Type B pancreatic cell (in vitro differentiated cells): Measurements from ENCODE around the gene BAG1. TPM values are rescaled to one million over a fixed set of nuclear protein-coding genes. Genes with fewer than 3 reads are reported as not detected.

Experiments
- DNase-seq: peaks from one replicate; pipeline ENCODE4 v3.0.0; 2021; ENCODE audit warnings: mixed read lengths; ENCODE audit not compliant: unreplicated experiment; ENCODE audit errors: extremely low spot score
- H3K27ac Mint-ChIP-seq: 2 replicates; pipeline ENCODE4 v1.8.0; 2021; ENCODE audit warnings: mild to moderate bottlenecking, mixed read lengths
- H3K27me3 Mint-ChIP-seq: 2 replicates; pipeline ENCODE4 v1.8.0; 2021; ENCODE audit warnings: mixed read lengths
- H3K36me3 Mint-ChIP-seq: 2 replicates; pipeline ENCODE4 v1.8.0; 2021; ENCODE audit warnings: mixed read lengths
- H3K4me1 Mint-ChIP-seq: one replicate; pipeline ENCODE4 v1.8.0; 2021; ENCODE audit warnings: mixed read lengths; ENCODE audit not compliant: unreplicated experiment
- H3K4me3 Mint-ChIP-seq: 2 replicates; pipeline ENCODE4 v1.8.0; 2021; ENCODE audit warnings: mild to moderate bottlenecking, mixed read lengths
- H3K9me3 Mint-ChIP-seq: 2 replicates; pipeline ENCODE4 v1.8.0; 2021; ENCODE audit warnings: mixed read lengths
- CTCF ChIP-seq: fragments of 200-600 bp; sonication (generic); conservative IDR thresholded peaks from 2 replicates; pipeline ENCODE4 v1.5.0; 2021; ENCODE audit warnings: antibody characterized with exemption, mild to moderate bottlenecking
- long read RNA-seq: library from polyadenylated mRNA; unstranded; transcript quantifications from one replicate; pipeline ENCODE4 v2.0.0, GENCODE V29; 2020
- total RNA-seq: library from RNA; stranded (reverse); gene quantifications from 2 replicates; pipeline ENCODE4 v1.2.1, GENCODE V29; 2021; ENCODE audit warnings: low replicate concordance

BAG1 gene
- 92.6 and 113 TPM in 2 replicates for total RNA-seq
- long read RNA-seq, transcript BAG1-210 (7 exons, 3,786 nt), result major isoform, 8 of 12 reads
- long read RNA-seq, partial matches to known transcripts, result 0 of 12 reads
- long read RNA-seq, other reads (novel, unspliced or antisense), result 3 of 12 reads

DNA sequence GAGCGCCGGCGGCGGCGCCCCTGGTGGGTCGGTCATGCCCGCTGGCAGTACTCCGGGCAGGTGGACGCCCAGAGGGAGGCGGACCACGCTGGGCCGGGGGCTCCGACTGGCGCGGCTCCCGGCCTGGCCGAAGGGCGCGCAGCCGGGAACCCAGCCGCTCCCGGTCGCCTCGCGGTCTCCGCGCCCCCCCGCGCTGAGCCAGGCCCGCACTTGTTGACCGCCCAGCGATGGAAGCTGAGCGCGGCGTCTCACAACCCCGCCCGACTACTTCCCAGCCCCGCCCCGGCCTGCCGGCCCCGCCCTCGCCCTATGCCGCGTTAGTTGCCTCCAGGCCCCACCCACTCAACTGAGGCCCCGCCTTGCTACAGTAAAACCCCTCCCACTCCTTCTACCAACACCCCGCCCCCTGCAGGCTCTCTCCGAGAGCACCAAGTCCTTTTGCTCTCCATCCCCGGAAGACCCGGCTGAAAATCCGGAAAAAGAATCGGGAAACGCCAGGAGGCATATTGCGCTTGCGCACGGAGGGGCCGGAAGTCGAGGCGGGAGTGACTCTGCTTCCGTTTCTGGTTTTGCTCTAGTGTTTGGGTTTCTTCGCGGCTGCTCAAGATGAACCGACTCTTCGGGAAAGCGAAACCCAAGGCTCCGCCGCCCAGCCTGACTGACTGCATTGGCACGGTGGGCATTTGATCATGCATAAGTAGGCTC, at the start of gene BAG1, which contains the start of gene CHMP5:
Gene BAG1, minus strand, starts transcription at position 236 of the 705 bp plus-strand sequence.
Gene CHMP5, plus strand, starts transcription at position 577 of the 705 bp plus-strand sequence. Its CDS starts 30 bp downstream, at position 607.
- no peaks in the 10 kb centered on the region for H3K9me3 Mint-ChIP-seq
- H3K27ac Mint-ChIP-seq, result peak within 1 kb of the TSS; percentile 94
- peak; percentile 99 for DNase-seq
- peak; percentile 53 for TF ChIP-seq CTCF
- no peaks in the 10 kb centered on the region for H3K27me3 Mint-ChIP-seq
- H3K36me3 Mint-ChIP-seq, result peaks cover 13% of the 10 kb centered on the region
- peaks cover 17% of the 10 kb centered on the region for H3K4me1 Mint-ChIP-seq
- H3K4me3 Mint-ChIP-seq, result peak within 1 kb of the TSS; percentile 98

DNA sequence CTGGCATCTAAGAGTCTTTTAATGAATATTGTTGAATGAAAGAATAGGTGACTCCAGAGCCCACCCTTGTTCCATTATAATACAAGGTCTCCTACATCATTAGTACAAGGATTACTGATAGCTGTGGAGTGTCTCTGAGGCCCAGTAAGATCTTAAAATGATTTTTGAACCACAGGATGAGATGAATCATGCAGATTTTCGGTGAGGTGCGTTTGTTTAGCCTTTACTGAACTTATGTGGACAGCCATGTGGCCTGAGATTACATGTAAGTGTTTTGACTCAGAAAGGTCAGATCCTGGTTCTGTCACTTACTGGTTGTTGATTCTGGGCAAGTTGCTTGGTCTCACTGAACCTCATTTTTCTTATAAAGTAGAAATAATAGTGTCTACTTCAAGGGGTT, 47.4 kb upstream of the BAG1 start:
- no peak for DNase-seq
- no peak overlapping the region for H3K27ac Mint-ChIP-seq
- H3K36me3 Mint-ChIP-seq, result peaks cover 32% of the 10 kb centered on the region
- H3K9me3 Mint-ChIP-seq, result no peaks in the 10 kb centered on the region
- H3K27me3 Mint-ChIP-seq, result no peaks in the 10 kb centered on the region
- H3K4me1 Mint-ChIP-seq, result no peaks in the 10 kb centered on the region
- no peak overlapping the region for H3K4me3 Mint-ChIP-seq
- TF ChIP-seq CTCF, result no peak

- no peak overlapping the region for H3K4me3 Mint-ChIP-seq
- no peaks in the 10 kb centered on the region for H3K9me3 Mint-ChIP-seq
- H3K27ac Mint-ChIP-seq, result no peak overlapping the region
- no peak for TF ChIP-seq CTCF
- H3K36me3 Mint-ChIP-seq, result peaks cover 26% of the 10 kb centered on the region
- H3K4me1 Mint-ChIP-seq, result no peaks in the 10 kb centered on the region
- DNase-seq, result no peak
- no peaks in the 10 kb centered on the region for H3K27me3 Mint-ChIP-seq
Measured at GRCh38 chr9:33310748-33311147, 46.2 kb upstream of the BAG1 start.

DNA sequence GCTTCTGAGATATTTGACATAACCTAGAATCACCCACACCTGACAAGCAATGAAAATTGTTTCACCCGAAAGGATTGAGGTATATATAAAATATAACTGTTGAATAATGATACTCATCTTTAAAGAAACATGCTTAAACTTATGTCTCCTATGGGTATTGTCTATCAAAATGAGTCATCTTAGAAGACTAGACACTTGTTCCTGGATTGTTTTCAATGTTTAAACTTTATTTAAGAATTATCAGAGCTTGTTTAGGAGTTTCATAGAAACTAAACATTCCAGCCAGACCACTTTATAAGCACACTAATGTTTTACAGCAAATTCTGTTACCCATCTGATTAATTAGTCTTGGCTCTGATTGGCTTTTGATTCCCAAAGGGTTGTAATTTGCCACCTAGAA, 45.4 kb upstream of the BAG1 start:
- Mint-ChIP-seq H3K9me3 (no peaks in the 10 kb centered on the region), H3K27ac (no peak overlapping the region), H3K27me3 (no peaks in the 10 kb centered on the region), H3K36me3 (peaks cover 21% of the 10 kb centered on the region), H3K4me1 (no peaks in the 10 kb centered on the region), H3K4me3 (no peak overlapping the region)
- TF ChIP-seq CTCF, result no peak
- DNase-seq, result no peak

- no peak for DNase-seq
- H3K4me1 Mint-ChIP-seq, result no peaks in the 10 kb centered on the region
- H3K27ac Mint-ChIP-seq, result no peak overlapping the region
- no peak for TF ChIP-seq CTCF
- H3K36me3 Mint-ChIP-seq, result peaks cover 20% of the 10 kb centered on the region
- H3K27me3 Mint-ChIP-seq, result no peaks in the 10 kb centered on the region
- H3K4me3 Mint-ChIP-seq, result no peak overlapping the region
- no peaks in the 10 kb centered on the region for H3K9me3 Mint-ChIP-seq
Measured at GRCh38 chr9:33307067-33307466, 42.6 kb upstream of the BAG1 start.
